Calu3 (cell line): Measurements from ENCODE around the gene BZW2. TPM values are rescaled to one million over a fixed set of nuclear protein-coding genes. Genes with fewer than 3 reads are reported as not detected.

ENCODE experiments used
- BruUV-seq: library from RNA; stranded (reverse); fragments of 400-500 nt; replicated peaks from 2 replicates; lab custom pipeline; 2021; lab: Mats Ljungman, UMichigan
- CTCF ChIA-PET: fragments of 300-600 bp; sonication (Branson Sonifier 250); formaldehyde crosslinking; loops from one replicate; lab custom pipeline; 2022; ENCODE audit warnings: antibody characterized with exemption; lab: Charles Lee
- DNase-seq: peaks from one replicate; pipeline ENCODE4 v3.0.0; 2022
- H3K27ac Mint-ChIP-seq: one replicate; pipeline ENCODE4 v1.8.0; 2022; ENCODE audit warnings: mixed read lengths; ENCODE audit not compliant: unreplicated experiment
- H3K27me3 Mint-ChIP-seq: one replicate; pipeline ENCODE4 v1.8.0; 2022; ENCODE audit warnings: mixed read lengths; ENCODE audit not compliant: unreplicated experiment
- H3K36me3 Mint-ChIP-seq: one replicate; pipeline ENCODE4 v1.8.0; 2022; ENCODE audit warnings: mild to moderate bottlenecking, moderate library complexity, mixed read lengths; ENCODE audit not compliant: insufficient read depth, unreplicated experiment
- H3K4me1 Mint-ChIP-seq: one replicate; pipeline ENCODE4 v1.8.0; 2022; ENCODE audit warnings: mild to moderate bottlenecking, low read depth, mixed read lengths; ENCODE audit not compliant: unreplicated experiment
- H3K4me3 Mint-ChIP-seq: one replicate; pipeline ENCODE4 v1.8.0; 2022; ENCODE audit warnings: mild to moderate bottlenecking, low read depth, moderate library complexity, mixed read lengths; ENCODE audit not compliant: unreplicated experiment
- H3K9me3 Mint-ChIP-seq: one replicate; pipeline ENCODE4 v1.8.0; 2022; ENCODE audit warnings: low read depth, mixed read lengths; ENCODE audit not compliant: unreplicated experiment
- intact Hi-C: fragments of 100-400 bp; cut with micrococcal nuclease; formaldehyde crosslinking; loops from one replicate; pipeline ENCODE4 v1.10.0; 2022; ENCODE audit not compliant: unreplicated experiment
- total RNA-seq: library from RNA; stranded (reverse); gene quantifications from 2 replicates; pipeline ENCODE4 v1.2.3, GENCODE V29; 2022
- TF ChIP-seq, protein P1 (sequence below): fragments of 200-600 bp; IDR thresholded peaks from one replicate; pipeline ENCODE4 v1.8.0; 2022; ENCODE audit warnings: antibody characterized with exemption; ENCODE audit not compliant: unreplicated experiment

BZW2 gene
- total RNA-seq, 1 experiment from 2014 or later: 194 TPM

DNA sequence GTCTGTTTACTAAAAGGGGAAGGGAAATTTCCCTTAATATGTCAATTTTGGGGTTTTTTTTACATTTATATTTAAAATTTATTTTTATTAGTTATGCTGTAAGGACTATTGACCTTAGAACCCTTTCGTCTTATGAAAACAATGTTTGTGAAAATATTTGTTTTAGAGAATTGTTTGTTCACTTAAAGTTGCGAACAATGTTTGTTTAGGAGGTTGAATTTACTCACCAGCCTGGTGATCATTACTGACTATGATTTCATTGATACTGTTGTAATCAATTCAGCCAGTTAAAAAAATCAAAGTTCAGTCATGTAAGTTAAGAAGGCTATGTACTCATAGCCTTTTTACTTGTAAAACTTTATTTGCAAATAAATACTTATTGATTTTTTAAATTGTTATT lies 80.2 kb downstream of the BZW2 start:
- TF ChIP-seq, protein P1, sequence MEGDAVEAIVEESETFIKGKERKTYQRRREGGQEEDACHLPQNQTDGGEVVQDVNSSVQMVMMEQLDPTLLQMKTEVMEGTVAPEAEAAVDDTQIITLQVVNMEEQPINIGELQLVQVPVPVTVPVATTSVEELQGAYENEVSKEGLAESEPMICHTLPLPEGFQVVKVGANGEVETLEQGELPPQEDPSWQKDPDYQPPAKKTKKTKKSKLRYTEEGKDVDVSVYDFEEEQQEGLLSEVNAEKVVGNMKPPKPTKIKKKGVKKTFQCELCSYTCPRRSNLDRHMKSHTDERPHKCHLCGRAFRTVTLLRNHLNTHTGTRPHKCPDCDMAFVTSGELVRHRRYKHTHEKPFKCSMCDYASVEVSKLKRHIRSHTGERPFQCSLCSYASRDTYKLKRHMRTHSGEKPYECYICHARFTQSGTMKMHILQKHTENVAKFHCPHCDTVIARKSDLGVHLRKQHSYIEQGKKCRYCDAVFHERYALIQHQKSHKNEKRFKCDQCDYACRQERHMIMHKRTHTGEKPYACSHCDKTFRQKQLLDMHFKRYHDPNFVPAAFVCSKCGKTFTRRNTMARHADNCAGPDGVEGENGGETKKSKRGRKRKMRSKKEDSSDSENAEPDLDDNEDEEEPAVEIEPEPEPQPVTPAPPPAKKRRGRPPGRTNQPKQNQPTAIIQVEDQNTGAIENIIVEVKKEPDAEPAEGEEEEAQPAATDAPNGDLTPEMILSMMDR: no peak
- Mint-ChIP-seq H3K4me1 (no peaks in the 10 kb centered on the region), H3K27me3 (no peaks in the 10 kb centered on the region), H3K4me3 (no peak overlapping the region), H3K36me3 (no peaks in the 10 kb centered on the region), H3K27ac (no peak overlapping the region), H3K9me3 (no peaks in the 10 kb centered on the region)
- intact Hi-C loops: no loop called here
- DNase-seq: no peak
- no TSS peak for BruUV-seq
- CTCF ChIA-PET: no interaction called here

DNA sequence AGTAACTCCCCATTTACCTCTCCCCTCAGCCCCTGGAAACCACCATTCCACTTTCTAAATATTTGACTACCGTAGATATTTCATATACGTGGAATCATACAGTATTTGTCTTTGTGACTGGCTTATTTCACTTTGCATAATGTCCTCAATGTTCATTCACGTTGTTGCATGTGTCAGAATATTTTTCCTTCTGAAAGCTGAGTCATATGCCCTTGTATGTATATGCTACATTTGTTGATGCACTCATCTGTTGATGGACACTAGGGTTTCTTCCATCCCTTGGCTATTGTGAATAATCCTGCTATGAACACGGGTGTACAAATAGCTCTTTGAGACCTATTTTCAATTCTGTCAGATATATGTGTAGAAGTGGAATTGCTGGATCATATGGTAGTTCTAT lies 81.8 kb downstream of the BZW2 start:
- no peaks in the 10 kb centered on the region for H3K4me1 Mint-ChIP-seq
- TF ChIP-seq, protein P1: no peak
- intact Hi-C loops: no loop called here
- no peak overlapping the region for H3K27ac Mint-ChIP-seq
- BruUV-seq: no TSS peak
- H3K27me3 Mint-ChIP-seq: no peaks in the 10 kb centered on the region
- CTCF ChIA-PET: no interaction called here
- no peak for DNase-seq
- H3K36me3 Mint-ChIP-seq: no peaks in the 10 kb centered on the region
- no peaks in the 10 kb centered on the region for H3K9me3 Mint-ChIP-seq
- no peak overlapping the region for H3K4me3 Mint-ChIP-seq

DNA sequence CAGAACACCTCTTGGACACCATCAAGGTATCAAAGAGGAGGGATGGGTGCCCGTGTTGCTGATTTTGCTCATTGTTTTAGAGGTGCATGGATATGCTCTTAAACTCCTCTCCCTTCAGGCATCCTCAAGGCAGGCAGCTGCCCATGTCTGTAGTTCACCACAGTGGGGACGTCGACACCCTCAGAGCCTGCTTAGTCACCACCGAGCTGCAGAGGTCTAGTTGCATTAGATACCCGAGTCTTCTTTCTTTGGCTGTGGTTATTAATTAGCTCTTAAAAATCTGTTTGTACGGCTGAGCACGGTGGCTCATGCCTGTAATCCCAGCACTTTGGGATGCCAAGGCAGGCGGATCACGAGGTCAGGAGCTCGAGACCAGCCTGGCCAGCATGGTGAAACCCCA lies 82.8 kb downstream of the BZW2 start:
- Mint-ChIP-seq H3K4me1 (no peaks in the 10 kb centered on the region), H3K9me3 (no peaks in the 10 kb centered on the region), H3K36me3 (no peaks in the 10 kb centered on the region), H3K4me3 (no peak overlapping the region), H3K27ac (no peak overlapping the region), H3K27me3 (no peaks in the 10 kb centered on the region)
- DNase-seq: no peak
- intact Hi-C loops: no loop called here
- BruUV-seq: no TSS peak
- CTCF ChIA-PET: no interaction called here
- TF ChIP-seq, protein P1: no peak

DNA sequence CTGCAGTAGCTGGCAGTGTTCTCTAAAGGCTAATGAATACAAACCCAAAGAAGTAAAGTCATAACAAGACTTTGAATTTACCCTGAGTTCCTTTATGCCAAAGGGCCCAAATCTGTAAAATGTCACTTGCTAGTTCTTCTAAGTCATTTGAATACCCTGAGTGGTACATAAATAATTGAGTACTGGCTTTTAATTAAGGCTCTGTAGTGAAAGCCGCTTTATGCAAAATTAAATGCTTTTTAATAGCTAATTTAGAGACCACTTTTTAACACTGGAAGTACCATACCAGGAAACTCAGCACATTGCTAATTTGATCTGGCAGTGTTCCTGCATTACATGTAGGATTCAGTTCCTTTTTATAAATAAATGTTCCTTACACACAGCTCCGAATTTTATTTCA lies 83.6 kb downstream of the BZW2 start:
- Mint-ChIP-seq H3K27ac (no peak overlapping the region), H3K4me1 (no peaks in the 10 kb centered on the region), H3K27me3 (no peaks in the 10 kb centered on the region), H3K4me3 (no peak overlapping the region), H3K9me3 (no peaks in the 10 kb centered on the region), H3K36me3 (no peaks in the 10 kb centered on the region)
- BruUV-seq: no TSS peak
- TF ChIP-seq, protein P1: no peak
- intact Hi-C loops: no loop called here
- DNase-seq: no peak
- CTCF ChIA-PET: no interaction called here
